Inflammatory macrophage treated with lipopolysaccharide for 4 hours (primary cell): ENCODE results near the gene PPP1R17.

Experiments used
- DNase-seq: peaks from one replicate; pipeline ENCODE4 v3.0.0-alpha.2; 2020

PPP1R17 gene

DNA sequence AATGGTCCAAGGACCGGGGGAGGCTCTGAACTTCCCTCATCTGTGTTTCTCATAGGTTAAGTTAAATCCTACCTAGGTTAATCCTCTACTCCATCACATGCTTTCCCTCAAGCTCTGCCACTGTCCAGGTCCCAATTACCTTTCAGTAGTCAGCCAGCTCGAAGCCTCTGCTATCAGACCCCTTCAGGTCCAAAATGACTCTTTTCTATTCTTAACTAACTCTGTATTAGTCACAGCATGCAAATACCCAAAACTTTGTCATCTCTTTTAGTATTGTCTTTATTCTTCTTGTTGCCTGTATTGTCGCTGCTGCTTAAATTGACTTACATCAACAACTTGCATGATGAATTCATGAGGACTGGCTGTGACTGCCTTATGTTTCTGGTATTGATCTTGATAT, 15.3 kb downstream of the PPP1R17 start:
- no peak for DNase-seq

DNA sequence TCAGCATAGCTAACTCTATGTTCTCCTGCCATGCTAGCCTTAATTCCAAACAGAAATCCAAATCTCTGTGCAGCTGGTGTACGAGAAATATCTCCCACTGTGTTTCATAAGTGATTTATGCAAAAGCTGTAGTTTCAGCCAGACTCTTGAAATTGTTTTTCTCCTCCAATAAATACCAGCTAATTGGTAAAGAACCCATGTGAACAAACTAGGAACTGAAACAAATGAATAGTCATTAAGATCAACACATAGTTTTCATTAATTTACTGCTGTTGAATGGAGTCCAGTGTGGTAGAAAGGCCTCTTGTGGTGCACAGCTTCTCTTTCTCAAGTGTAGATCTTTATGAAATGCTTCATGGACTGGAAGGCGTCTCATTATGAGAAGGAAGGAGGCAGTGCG, 18.4 kb downstream of the PPP1R17 start:
- no peak for DNase-seq

DNA sequence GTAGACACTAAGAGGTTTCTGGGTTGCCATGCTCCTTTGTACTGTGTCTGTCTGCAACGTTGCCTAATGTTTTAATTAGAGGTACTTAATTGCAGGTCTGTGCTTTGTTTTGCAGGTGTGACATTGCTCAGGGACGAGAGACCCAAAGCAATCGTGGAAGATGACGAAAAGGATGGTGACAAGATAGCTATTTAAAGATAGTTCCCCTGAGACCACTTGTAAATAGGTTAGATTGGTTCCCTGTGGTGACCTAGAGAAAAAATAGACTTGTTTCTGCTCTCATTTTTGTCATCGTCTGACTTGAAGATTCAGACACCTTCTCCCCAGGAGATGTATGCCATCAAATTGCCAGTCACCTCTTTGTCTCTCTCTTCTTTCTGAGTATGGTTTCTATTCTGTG, 20.1 kb downstream of the PPP1R17 start:
- no peak for DNase-seq

DNA sequence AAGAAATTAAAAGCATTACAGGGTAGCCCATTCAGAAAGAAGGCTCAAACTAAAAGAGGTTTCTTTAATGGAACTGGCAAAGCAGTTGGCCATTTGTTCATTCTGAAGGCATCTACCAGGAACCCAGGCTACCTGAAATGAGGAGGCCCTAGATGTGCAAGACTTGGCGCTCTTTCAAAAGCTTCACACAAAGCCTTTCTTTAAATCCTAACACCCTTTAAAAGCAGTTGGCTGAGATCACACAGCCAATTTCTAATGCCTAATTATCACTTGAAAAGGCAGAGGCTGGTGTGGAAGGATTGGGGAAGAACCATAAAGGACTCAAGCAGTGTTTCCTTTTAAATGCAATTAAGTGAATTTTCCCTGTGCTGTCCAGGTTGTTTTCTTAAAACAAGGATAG, 23.2 kb downstream of the PPP1R17 start:
- DNase-seq, result no peak

DNA sequence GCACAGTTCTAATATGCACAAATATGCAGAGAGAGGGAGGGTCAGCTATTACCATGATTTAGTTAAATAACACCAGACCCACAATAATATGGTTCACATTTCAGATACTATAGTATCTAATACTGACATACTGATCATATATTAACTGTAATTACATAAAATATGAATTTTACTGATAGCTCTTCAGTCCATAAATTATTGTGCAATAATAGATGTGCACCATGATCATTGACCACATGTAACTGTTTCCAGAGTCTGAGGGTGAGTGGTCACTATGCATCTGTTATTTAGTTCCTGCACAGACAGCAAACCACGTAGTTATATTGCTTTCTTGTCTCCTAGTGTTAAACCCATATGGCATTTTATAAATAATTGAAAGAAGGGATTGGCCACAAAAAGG, 29.3 kb downstream of the PPP1R17 start:
- DNase-seq, result no peak

DNA sequence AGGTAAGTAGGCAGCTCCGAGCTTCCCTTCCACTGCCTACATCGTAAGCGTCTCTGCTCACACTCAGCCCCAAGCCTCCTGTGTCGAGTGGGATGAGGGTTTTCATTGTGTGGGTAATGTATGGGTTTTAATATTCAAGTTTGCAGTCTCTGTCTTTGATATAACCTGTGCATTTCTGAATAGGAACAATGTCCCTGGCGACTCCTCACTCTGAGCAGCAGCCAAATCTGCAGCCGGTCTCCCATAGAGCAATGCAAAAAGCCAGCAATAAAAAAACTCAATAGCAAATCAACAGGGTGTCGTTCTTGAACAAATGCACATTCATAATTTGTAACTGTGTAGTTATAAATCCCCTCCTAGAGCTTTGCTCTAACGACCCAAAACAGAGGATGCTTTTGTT, 33.4 kb downstream of the PPP1R17 start:
- DNase-seq, result no peak

DNA sequence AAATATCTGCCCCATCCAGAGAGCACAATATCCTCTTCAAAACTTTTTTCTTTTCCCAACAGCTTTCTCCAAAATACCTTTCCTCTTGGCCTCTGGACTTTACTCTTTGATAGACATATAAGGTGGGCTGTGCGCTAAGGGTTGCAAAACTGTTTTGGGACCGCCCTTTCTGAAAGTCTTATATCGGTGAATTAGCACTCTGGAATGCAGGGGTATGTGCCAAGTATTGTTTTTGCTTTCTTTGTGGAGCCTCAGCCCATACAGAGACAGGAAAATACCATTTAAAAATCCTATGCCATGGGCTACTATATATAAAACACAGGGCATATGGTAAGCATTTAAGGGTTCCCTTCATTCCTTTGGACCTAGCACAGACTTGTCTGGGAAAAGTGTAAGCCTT, 37.7 kb downstream of the PPP1R17 start:
- DNase-seq, result no peak

DNA sequence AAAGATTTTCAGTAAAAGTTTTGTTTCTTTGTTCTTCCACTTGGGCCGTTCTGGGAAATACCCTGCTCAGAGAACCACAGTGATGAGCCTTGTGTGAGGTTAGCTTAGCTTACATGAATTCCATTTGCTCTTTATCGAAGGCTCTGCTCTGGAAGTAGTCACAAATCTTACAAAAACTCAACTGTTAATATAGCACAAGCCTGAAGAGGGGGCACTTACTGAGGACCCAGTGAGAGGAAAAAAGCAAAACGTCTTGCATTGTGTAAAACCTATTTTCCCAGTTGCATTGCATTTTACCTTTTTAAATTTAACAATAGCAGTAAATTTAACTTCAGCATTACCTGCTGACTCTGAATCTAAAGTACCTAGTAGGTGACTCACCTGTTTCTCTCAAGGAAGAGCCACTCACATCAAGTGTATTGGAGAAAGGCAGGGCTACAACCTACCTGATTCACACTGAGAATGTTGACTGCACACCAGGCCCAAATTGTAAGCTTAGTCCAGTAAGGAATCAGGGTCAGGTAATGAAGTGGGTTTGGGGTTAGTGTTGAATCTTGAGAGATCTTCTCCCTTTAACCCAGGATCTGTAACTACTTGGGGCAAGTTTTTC, 42.3 kb downstream of the PPP1R17 start:
- no peak for DNase-seq

DNA sequence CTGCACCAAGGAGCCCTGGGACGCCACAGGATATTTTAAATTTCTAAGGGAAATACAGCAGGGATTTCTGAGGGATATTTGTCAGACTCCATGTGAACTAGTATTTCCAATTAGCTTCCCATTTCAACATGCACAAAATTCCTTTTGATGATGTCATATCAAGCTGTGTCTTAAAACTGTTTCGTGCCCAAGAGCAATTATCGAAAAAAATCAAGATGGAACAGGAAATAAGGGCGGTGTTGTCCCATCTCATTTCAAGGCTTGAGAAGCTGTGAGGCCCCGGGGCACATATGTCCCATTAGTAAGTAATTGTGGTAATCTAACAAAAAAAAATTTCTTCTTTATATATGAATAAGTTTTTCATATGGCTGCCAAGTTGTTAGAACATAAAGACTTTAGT, 47.4 kb downstream of the PPP1R17 start:
- DNase-seq, result peak; percentile 3

DNA sequence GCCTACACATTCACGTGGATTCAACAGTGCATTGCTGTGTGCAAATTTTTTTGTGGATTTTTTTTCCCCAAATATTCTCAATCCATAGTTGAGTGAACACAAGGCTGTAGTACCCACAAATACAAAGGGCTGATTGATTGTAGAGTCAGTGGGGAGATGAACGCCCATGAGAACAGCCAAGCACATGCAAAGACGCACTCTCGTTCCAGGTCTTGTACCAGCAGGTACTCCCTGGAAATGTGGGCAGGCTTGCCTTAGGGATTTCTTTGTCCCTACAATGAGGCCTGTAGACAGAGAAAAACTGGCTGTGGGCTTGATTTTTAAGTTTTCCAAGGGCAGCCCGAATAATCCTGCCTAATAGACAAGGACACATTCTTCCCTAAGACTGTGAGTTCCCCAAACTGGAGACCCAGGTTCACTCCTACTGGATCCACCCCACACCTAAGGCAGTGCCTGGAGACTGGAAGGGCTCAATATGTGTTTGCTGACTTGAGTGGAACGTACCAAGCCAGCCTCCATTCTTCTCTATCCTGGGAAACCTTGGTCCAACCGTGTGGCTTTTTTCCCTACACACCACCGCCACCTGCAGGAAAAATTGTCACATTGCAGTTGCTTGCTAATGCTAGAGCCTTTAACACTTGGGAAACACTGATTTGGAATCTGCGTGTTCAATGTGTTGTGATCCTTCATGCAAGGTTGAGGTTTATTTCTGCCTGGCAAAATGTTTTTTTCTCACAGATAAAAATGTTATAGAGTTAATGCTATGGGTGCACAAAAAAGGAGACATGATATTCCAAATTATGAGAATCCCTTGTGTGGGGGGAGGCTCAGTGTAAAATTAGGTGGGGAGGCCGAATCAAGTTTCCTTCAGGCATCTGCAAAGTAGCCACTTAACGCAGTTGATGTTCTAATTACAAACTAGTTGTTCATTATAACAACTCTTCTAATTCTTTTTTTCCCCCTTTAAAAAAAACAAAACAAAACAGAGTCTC, 49.3 kb downstream of the PPP1R17 start:
- DNase-seq, result peak; percentile 67

DNA sequence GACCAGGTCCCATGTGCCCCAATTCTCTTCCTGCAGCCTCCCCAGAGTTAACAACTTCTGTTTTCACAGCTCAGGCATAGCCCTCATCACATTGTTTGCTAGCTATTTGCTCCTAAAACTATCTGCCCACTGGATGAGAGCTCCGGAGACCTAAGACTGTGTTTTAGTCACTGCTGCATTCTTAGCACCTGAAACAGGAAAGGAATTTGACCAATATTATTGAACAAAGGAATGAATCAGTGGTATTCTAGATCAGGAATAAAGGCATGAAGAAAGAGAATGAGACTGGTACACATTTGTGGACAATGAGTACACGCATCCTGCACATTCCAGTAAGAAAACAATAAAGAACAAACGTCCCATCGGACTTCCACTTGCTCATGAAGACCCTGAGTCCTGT, 54.8 kb downstream of the PPP1R17 start:
- no peak for DNase-seq

DNA sequence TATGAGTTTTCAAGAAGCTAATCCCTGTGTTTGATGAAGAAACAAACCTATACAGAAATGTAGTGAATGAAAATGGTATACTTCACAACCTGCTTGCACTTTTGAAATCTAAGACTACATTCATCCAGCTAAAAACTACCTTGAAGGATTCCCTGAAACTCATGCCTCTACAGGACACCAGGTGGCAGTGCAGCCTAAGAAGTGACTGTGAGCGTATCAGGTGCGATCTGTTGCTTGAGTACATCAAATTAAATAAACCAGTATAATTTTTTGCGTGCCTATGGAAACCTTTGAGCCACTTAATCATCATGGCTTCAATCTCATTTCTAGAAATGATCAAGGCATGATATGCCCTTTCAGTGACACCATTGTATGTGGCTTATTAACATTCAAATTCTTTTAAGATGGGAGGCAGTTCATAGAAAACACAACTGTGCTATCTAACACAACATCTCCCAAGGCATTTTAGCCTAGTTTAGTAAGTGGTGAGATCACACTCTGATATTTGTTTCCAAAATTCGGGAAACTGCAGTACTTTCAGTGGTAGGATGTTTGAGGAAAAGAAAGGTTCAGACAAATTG, 57.4 kb downstream of the PPP1R17 start:
- DNase-seq, result peak; percentile 52

DNA sequence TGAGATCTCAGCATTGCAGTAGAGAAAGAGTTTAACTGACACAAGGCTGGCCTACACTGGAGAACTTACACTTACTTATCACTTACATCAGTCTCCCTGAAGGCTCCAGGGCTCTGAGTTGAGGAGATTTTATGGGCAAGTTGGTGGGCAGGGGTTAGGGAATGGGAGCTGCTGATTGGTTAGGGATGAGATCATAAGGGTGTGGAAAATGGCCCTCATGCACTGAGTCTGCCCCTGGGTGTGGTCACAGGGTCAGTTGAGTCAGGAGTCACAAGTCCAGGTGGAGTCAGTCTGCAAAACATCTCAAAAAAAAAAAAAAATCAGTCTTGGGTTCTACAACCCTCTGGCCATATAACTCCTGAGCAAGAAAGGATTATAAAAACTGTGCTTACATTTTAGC, 60.5 kb downstream of the PPP1R17 start:
- DNase-seq, result peak; percentile 18

DNA sequence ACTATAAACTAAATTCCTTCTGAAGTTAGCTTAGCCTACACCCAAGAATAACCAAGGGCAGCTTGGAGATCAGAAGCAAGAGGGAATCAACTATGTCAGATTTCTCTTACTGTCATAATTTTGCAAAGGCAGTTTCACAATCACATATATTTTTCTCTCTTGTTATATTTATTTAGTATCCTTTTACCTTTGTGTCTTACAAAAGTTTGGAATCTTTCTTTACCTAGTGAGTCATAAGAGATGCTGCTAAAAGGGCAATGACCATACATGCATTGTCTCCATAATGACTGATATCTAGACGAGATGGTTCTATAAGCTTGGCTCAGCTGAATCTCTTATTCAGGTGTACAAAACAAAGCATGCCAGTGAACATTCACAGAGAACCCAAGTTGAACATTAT, 61.1 kb downstream of the PPP1R17 start:
- DNase-seq, result no peak

DNA sequence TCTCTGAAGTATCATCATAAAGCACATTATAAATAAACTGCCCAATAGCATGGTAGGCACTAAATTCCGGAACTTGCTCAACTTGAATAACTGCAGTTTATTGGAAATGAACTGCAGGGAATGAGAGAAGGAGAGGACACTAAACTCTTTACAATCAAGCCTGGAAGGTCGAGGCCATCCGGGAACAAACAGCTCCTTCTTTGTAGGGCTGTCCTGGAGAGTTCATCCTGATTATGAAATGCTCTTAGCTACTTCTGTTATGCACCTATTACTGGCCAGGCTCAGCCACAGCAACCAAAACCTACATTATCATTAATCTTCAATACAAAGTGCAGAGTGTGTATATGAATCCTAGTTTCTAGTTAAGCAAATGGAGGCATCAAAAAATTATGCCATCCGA, 64.7 kb downstream of the PPP1R17 start:
- no peak for DNase-seq
